HS-27A (cell line): ENCODE results near the gene EEIG1.

Source experiments
- DNase-seq: peaks from one replicate; pipeline ENCODE4 v3.0.0-alpha.2; 2012; ENCODE audit warnings: low read depth, missing footprints

The EEIG1 gene

DNA sequence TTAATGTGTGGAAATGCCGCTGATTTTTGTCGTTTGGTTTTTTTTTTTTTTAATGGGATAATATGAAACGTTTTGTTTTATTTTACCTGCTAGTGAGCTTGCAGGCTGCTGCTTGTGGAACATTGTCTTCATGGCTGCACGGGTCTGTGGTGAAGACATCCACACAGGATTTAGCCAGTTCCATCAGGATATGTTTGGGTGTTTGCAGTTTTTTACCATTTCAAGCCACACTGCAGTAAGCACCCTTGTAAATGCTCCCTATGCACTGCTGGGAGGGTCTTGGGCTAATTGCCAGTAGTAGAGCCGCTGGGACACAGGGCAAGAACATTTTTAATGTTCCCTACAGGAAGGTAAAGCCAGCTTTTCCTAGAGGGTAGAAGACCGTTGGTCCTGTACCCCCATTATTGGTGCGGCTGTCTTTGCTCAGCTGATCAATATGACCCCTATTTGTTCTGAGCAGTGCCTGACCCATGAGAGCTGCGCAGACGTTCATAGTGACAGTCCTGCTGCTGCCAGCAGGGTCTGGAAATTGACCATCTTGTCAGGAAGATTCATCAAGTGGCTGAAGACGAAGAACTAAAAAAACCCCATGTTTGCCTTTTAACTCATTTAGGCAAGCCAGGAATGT, 20.5 kb upstream of the EEIG1 start:
- DNase-seq = no peak

DNA sequence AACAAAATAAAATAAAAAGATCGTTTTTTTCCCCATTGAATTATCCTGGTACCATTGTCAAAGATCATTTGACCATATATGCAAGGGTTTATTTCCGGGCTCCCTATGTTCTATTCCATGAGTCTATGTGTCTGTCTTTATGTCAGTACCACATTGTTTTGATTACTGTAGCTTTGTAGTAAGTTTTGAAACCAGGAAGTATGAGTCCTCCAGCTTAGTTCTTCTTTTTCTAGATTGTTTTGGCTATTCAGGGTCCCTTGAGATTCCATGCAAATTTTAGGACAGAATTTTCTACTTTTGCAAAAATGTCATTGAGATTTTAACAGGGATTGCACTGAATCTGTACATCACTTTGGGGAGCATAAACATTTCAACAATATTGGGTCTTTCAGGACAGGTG, 18.7 kb upstream of the EEIG1 start:
- DNase-seq = no peak

DNA sequence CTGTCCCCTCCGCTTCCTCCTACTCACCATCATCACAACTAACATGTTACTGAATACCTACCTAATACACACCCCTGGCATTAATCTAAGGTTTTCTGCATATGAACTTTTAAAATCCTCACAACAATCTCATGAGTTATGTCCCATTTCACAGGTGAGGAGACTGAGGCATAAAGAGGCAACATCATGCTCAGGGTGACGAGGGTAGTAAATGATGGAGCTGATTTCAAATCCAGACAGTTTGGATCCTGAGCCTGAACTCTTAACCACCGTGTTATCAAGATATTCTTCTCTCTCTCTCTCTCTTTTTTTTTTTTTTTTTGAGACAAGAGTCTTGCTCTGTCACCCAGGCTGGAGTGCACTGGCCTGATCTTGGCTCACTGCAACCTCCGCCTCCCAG, 12.9 kb upstream of the EEIG1 start:
- DNase-seq = no peak

DNA sequence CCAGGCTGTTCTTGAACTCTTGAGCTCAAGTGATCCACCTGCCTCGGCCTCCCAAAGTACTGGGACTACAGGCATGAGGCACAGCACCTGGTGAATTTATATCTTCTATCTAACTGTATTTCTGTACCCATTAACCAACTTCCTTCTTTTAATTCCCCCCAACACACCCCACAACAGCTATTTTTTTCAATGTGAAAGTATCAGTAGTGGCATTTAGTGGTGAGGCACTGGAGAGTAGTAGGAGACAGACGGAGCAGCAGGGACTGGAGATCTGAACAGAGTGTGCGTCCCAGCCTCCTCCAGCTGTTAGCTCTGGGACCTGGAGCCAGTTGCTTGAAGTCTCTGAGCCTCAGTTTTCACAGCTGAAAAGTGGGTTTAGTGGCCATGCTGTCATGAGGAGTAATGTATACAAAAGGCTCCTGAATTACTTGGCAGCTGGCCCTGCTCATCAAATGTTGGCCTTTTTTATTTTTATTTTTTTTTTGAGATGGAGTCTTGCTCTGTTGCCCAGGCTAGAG, 11.0 kb upstream of the EEIG1 start:
- DNase-seq = no peak

DNA sequence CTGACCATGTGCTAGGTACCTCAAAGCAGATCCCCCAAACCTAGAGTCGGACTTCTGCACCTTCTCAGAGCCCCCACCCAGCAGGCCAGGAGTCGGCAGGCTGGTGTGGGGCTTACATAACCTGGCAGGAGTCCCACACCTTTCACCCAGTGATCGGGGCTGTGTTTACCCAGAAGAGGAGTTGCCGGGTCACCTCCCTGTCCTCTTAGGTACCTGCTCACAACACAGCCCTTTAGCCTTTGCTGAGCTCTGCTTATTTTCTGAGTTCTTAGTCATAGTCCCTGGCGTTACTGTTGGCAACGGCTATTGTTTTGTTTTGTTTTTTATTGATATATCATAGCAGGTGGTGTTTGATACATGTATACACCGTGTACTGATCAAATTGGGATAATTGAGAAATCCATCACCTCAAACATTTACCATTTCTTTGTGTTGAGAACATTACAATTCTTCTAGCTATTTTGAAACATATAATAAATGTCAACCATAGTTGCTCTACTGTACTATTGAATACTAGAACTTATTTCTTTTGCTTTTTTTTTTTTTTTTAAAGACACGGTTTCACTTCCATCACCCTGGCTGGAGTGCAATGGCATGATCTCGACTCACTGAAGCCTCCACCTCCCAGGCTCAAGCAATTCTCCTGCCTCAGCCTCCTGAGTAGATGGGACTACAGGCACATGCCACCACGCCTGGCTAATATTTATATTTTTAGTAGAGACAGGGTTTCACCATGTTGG, 10.4 kb upstream of the EEIG1 start:
- DNase-seq = no peak

DNA sequence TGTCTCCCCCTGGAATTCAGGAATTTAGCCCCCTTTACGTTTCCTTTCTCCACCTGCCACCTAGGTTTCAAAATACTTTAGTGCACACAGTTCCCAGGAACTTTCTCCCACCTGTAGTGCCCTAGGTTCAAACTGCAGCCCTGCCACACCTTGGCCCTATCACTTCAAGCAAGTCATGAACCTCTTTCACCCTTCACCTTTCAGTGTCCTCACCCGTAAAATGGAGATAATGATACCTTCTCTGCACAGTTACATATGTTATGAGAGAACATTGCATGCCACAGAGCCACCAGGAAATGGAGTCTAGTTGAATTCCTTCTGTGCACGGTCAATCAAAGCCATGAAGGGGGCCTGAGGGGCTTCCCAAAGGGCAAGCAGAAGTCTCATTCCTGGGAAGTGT, 9.8 kb upstream of the EEIG1 start:
- DNase-seq = no peak

DNA sequence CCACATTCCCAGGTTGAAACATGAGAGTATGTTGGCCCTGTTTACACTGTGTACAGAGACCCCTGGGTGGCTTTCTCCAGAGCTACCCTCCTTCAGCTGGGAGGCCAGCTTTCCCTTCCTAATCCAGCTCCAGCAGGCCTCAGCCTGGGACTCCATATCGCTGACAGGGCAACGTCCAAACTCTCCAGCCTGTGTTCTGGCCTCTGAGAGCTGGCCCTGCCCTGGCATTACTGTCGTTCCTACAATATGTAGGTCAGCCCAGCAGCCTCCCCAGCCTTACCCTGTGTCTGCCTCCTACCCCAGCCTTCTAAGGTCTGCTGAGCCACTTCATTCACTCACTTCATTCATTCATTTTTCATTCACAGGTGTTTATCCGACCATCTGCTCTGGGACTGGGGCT, 8.3 kb upstream of the EEIG1 start:
- no peak for DNase-seq

DNA sequence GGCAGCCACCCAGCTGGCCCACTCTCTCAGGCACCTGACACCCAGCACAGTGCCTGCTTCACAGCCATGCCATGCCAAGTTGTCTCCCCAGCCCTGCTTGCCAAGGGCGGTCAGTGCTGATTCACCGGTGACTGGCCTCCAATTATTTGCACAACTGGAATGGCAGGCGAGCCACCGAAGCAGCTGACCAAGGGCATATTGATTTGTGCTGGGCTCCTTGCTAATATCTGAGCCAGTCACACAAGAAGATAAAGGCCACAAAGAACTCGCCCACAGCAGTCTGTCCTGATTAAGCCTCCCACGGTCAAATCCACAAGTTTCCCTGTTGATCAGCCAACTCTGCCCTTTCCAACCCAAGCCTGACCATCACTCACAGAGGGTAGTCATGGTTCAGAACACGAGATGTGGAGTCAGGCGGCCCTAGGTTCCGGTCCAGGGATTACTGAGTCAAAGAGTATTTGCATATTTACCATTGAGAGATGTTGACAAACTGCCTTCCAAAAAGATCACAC, 6.4 kb upstream of the EEIG1 start:
- no peak for DNase-seq

DNA sequence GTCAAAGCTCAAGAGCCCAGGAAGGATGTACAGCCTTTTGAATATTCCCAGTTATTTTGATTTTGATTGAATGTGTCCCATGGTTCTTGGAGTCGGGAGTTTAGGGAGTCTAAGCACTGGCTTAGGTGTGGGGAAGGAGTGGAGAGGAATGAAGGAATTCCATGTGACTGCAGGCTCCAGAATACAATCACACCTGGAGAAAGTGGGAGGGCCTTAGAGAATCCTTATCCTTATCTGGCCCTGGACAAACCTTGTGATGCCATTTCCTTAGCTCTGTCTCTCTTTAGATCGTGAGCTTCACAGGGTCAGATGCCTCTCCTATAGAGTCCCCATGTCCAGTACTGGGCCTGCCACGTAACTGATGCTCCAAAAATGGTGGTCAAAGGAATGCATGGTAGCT, 4.2 kb upstream of the EEIG1 start:
- DNase-seq = no peak

DNA sequence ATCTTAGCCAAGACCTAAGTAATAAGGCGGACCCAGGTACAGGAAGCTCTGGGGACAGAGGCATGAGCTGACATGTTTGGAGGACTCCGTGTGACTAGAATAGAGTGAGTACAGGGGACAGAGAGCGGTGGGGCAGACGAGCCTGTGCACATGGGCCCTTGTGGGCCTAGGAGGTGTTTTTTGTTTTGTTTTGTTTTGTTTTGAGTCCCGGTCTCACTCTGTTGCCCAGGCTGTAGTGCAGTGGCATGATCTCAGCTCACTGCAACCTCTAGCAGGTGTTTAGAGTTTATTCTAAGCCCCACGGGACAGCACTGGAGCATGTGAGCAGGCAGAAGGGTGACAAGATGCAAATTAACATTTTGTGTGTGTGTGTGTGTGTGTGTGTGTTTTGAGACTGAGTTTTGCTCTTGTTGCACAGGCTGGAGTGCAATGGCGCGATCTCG, 3.1 kb upstream of the EEIG1 start:
- DNase-seq = no peak

DNA sequence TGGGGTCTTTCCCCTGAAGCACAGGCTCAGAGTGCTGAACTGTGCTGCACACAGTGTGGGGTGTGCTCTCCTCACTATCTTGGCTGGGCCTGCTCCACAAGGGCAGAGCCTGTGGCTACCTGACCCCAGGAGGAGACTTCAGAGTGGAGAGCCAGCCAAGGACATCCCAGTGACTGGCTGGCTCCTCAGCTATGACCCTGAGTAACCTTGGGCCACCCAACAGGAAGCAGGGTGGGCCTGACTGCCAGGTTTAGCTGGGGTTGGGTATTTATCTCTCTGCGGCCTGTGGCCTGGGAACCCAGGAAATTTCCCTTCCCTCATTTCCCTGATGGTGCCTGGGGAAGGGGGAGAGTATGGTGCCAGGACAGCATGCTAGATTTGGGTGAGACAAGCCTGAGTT, 2.1 kb upstream of the EEIG1 start:
- no peak for DNase-seq

DNA sequence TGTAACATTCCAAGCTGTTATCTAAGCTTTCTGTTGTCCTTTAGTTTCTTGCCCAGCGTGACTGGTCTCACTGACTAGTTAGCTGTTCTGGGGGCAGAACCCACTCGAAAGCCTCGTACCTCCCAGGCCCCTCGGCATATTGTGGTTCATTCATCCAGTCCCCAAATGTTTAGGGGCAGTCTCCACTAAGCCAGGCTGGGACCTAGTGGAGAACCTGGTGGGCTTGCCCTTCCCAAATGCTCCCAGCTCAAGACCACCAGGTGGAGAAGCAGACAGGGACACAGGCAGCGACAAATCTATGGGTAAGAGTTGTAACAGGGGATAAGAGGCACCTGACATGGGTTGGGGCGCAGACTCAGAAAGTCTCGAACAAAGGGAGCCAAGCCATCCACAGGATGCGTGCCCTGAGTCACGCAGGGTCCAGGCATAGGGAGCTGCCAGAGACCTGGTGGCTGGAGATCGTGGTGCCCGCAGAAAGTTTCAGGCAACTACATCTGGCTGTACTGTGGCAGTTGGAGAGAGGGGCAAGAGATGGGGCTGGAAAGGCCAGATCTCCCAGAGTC, 851 bp upstream of the EEIG1 start:
- DNase-seq = no peak

DNA sequence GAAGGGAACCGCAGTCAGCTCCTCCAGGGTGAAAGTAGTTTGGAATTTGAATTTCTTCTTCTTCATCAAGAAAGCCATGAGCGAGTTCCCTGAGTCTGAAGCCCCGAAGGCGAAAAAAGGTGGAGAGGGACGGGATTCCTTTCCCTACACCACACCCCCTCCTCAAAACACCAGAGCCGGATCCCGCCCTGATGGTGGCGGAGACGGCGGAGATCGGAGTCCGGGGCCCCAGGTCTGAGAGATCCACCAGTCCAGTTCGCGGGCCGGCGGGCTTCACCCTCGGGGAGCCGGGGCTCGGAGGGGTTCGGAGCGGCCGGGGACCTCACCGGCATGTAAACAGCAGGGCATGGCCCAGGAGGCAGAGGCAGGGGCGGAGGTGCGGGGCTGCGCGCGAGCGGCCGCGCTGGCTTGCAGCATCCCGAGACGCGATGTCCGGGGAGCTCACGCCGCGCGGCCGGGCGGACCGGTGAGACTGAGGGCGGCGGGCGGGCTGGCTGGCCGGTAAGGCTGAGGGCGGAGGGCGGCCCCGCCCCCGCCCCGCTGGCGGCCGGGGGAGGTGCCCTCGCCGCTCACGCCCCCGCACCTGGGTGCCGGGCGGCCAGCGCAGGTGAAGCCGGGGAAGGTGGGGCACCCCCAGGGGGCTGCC, 606 bp downstream of the EEIG1 start:
- DNase-seq = no peak

DNA sequence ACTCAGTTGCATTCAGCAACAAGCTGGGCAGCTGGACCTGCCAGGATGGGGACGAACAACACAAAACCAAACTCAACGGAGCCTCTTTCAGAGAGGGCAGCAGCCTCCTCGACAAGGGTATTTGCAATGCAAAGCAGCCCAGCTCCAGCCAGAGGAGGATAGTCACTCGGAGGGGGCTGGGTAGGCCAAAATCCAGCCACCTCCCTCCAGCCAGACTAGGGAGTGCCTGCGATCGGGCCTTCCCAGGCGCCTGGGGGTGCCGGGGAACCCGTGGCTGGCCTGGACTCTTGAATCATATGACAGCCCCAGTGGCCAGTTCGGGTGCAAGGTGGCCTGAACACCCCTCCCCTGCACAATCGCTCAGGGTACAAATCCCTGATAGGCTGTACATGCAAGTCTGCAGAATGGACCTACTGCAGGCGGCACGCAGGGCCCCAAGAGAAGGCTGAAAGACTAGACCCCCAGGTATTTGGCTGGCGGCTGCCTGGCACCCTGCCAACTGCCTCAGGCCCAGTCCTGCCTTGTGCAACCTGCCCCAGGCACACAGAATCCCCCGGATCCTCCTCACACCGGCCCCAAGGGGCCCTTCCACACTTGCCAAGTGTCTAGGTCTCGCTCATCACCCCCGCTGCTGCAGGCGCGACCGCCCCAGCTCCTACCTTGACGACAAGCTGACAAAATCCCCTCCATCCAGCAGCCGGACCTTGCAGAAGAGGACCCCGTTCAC, 1.3 kb downstream of the EEIG1 start:
- no peak for DNase-seq

DNA sequence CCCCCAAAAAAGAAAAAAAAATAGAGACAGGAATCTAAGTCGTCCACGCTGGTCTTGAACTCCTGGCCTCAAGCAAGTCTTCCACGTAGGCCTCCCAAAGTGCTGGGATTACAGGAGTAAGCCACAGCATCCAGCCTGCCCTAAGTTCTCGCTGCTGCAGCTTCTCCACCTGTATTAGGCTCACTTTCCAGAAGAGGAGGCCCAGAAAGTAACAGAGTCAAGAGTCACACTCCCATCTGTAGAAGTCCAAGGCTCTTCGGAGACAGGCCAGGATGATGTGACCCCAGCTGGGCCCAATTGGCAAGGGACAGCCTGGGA, 1.8 kb downstream of the EEIG1 start:
- DNase-seq = no peak

DNA sequence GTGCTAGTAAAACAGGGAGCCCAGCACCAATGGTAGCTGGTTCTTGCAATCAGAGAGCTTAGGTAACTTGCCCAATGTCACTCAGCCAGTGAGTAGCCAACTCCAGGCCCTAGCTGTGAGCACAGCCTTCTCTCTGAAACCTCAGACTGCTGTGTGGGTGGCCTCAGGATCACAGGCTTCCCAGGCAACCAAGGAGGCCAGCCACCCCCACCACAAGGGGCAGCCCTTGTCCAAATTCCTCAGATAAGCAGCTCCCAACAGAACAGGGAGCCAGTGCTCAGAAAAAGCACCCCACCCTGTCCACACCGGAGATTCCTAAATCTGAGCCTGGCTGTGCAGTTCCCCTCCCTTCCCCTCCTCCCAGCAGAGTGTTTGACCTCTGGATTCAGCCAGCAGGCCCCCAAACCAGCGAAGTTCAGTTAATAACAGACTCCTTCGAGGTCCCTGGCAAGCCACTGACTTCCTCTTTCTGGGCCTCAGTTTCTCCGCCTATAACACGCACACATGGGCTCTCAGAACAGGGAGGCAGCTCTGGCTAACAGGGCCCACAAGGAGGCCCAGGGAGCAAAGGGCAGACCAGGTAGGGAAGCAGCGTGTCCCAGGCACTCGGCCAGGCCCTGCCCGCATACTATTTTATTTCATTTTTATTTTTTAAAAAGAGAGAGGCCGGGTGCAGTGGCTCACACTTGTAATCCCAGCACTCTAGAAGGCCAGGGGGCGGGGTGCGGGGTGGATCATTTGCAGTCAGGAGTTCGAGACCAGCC, 2.7 kb downstream of the EEIG1 start:
- DNase-seq = peak; percentile 85

DNA sequence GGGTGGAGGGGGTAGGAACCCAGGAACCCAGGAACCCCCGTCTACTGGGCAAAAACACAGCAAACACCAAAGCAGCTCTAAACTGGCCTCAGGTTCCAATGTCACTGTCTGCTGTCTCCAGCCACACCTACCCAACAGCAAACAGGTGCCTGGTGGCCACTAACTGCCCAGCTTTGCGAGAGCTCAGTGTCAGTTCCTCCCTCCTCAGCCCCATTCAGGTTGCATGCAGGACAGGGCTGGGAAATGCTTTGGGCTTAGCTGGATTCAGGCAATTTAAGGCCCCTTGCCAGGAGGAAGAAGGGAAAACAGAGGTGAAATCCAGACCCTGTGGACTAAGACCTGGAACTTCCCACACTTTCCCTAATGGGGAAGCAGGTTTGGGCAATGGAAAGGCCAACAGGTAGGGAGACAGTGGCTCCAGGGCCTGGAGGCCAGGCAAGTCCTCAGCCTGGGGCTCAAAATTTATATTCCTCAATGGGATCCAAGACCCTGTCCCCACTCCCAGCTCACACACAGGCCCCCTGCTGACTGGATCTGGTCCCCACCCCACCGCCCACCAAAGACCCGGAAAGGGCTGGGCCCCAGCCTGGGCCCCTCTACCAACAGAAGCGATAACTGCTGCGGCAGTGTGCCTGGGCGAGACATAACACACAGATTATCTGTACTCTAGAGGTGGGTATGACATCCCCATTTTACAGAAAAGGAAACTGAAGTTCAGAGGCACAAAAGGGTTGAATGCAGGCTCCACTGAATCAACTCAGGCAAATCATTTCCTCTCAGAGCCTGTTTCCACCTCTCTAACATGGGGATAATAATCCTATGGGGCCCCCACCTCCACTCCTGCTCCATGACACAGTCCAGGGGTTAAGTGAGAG, 3.5 kb downstream of the EEIG1 start:
- no peak for DNase-seq

DNA sequence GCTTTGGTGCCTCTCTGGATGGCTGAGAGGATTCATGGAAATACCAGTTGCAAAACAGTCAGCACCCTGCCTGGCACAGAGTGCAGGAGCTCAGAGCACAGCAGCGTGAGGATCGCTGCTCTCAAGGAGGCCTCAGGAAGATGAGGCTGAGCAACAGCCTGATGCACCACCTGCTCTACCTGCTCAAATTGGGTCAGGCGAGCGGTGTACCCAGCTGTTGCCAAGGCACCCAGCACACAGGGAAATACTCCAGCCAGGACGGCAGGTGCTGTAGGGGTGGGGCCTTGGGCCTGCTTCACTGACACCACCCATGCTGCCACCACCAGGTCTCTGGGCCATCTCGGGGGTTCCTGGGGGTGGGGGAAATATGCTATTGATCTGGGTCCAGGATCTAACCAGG, 4.3 kb downstream of the EEIG1 start:
- DNase-seq = no peak

DNA sequence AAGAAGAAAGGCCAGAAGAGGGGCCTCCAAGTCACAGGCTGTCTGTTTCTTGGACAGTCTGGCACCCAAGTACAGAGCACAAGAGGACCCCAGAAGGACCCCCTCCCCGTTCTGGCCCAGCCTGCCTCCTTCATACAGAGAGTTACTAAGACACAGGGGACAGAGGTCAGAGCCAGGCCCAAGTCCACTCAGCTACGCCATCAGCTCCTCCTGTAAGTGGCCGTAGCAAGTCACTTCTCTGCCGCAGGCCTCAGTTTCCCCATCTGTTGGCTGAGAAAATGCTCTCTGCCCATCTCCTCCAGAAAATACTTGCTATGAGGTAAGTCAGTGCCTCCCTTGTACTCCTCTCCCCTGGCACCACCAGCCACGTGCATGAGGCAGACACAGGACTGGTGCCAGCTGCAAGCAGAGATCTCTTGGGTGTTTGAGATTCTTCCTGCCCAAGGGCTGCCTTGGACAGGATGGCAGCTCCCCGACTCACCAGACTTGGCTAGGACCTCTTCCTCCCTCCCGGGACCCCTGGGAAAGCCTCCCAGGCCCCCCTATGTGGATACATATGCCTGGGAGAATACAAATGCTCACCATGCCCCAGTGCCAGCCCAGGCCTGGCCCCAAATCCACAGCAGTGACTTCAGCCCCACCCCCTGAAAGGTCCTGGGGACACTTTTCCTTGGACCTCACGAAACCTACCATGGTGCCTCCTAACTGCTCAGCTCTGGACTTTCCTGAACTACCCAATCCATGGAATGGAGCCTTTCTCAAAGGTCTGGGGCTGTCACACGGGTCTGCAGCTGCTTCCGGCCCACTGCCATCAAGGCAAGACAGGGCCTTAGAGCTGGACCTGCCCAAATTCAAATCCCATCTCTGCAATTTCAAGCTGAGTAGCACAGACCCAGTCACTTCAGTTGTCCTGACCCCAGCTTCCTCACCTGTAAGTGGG, 5.1 kb downstream of the EEIG1 start:
- no peak for DNase-seq
